Parathyroid adenoma (tissue), 2 donors: Measurements from ENCODE around the gene KCNJ16.

Experiments used
- H2AFZ ChIP-seq: fragments of 300-600 bp; sonication (generic); one replicate; pipeline ENCODE4 v1.7.0; 2017; ENCODE audit warnings: antibody characterized with exemption, mild to moderate bottlenecking
- H3K27ac ChIP-seq: fragments of 300-600 bp; sonication (generic); one replicate; pipeline ENCODE4 v1.7.0; 2017
- H3K27me3 ChIP-seq: fragments of 300-600 bp; sonication (generic); one replicate; pipeline ENCODE4 v1.7.0; 2017; ENCODE audit warnings: low read length; ENCODE audit not compliant: control insufficient read depth, insufficient read depth
- H3K36me3 ChIP-seq: fragments of 300-600 bp; sonication (generic); one replicate; pipeline ENCODE4 v1.7.0; 2017; ENCODE audit warnings: low read length; ENCODE audit not compliant: control insufficient read depth, insufficient read depth
- H3K4me1 ChIP-seq: fragments of 300-600 bp; sonication (generic); one replicate; pipeline ENCODE4 v1.7.0; 2017; ENCODE audit warnings: control low read depth
- H3K4me2 ChIP-seq: fragments of 300-600 bp; sonication (generic); one replicate; pipeline ENCODE4 v1.7.0; 2017; ENCODE audit warnings: low read length
- H3K4me3 ChIP-seq: fragments of 300-600 bp; sonication (generic); one replicate; pipeline ENCODE4 v1.7.0; 2017; ENCODE audit warnings: low read depth, low read length
- H3K79me2 ChIP-seq: fragments of 300-600 bp; sonication (generic); one replicate; pipeline ENCODE4 v1.7.0; 2017; ENCODE audit warnings: control low read depth
- H3K9ac ChIP-seq: fragments of 300-600 bp; sonication (generic); one replicate; pipeline ENCODE4 v1.7.0; 2017; ENCODE audit warnings: mild to moderate bottlenecking
- H3K9me3 ChIP-seq: fragments of 300-600 bp; sonication (generic); one replicate; pipeline ENCODE4 v1.7.0; 2017; ENCODE audit warnings: low read length; ENCODE audit not compliant: control insufficient read depth
- TF ChIP-seq, protein P1 (sequence below): fragments of 300-600 bp; sonication (generic); IDR thresholded peaks from one replicate; pipeline ENCODE4 v1.7.0; 2017; ENCODE audit warnings: antibody characterized with exemption, mild to moderate bottlenecking
- donor health status: primary hyperparathyroidism.

KCNJ16 gene

GRCh38 chr17:70168044-70168976 lies 93.3 kb downstream of the KCNJ16 start:
- H3K4me1 ChIP-seq, result peaks cover 18% of the 10 kb centered on the region
- peak overlapping the region; percentile 99 for H3K27ac ChIP-seq
- H2AFZ ChIP-seq, result peak overlapping the region; percentile 50
- H3K27me3 ChIP-seq, result no peaks in the 10 kb centered on the region
- H3K4me2 ChIP-seq, result peak overlapping the region; percentile 72
- H3K36me3 ChIP-seq, result peaks cover 15% of the 10 kb centered on the region
- peak overlapping the region; percentile 99 for H3K4me3 ChIP-seq
- peak overlapping the region; percentile 88 for H3K9ac ChIP-seq
- peaks cover 64% of the 10 kb centered on the region for H3K79me2 ChIP-seq
- H3K9me3 ChIP-seq, result no peaks in the 10 kb centered on the region
- TF ChIP-seq, protein P1, sequence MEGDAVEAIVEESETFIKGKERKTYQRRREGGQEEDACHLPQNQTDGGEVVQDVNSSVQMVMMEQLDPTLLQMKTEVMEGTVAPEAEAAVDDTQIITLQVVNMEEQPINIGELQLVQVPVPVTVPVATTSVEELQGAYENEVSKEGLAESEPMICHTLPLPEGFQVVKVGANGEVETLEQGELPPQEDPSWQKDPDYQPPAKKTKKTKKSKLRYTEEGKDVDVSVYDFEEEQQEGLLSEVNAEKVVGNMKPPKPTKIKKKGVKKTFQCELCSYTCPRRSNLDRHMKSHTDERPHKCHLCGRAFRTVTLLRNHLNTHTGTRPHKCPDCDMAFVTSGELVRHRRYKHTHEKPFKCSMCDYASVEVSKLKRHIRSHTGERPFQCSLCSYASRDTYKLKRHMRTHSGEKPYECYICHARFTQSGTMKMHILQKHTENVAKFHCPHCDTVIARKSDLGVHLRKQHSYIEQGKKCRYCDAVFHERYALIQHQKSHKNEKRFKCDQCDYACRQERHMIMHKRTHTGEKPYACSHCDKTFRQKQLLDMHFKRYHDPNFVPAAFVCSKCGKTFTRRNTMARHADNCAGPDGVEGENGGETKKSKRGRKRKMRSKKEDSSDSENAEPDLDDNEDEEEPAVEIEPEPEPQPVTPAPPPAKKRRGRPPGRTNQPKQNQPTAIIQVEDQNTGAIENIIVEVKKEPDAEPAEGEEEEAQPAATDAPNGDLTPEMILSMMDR, result peak; percentile 82

- Histone ChIP-seq H3K4me1 (peaks cover 18% of the 10 kb centered on the region), H3K36me3 (peaks cover 15% of the 10 kb centered on the region), H3K9me3 (no peaks in the 10 kb centered on the region), H3K27me3 (no peaks in the 10 kb centered on the region), H3K4me2 (peak within 1 kb of the TSS; percentile 93), H3K27ac (peak within 1 kb of the TSS; percentile 99), H2AFZ (peak within 1 kb of the TSS; percentile 50), H3K4me3 (peak within 1 kb of the TSS; percentile 99), H3K79me2 (peaks cover 72% of the 10 kb centered on the region), H3K9ac (peak within 1 kb of the TSS; percentile 99)
- TF ChIP-seq, protein P1, result no peak
Measured at GRCh38 chr17:70168977-70169708, 94.1 kb downstream of the KCNJ16 start, which contains the start of gene KCNJ2. TSS of gene KCNJ2 (plus strand) at chr17:70169532. CDS start at chr17:70175040, 5,508 bp downstream.

- TF ChIP-seq, protein P1, result no peak
- Histone ChIP-seq H3K27ac (peak overlapping the region; percentile 99), H2AFZ (no peak overlapping the region), H3K9me3 (no peaks in the 10 kb centered on the region), H3K4me3 (peak overlapping the region; percentile 99), H3K79me2 (peaks cover 76% of the 10 kb centered on the region), H3K4me2 (peak overlapping the region; percentile 93), H3K4me1 (peaks cover 14% of the 10 kb centered on the region), H3K36me3 (peaks cover 15% of the 10 kb centered on the region), H3K27me3 (no peaks in the 10 kb centered on the region), H3K9ac (peak overlapping the region; percentile 99)
Measured at GRCh38 chr17:70169709-70170597, 94.9 kb downstream of the KCNJ16 start.

- Histone ChIP-seq H3K9ac (peak overlapping the region; percentile 99), H3K4me1 (peaks cover 17% of the 10 kb centered on the region), H3K4me2 (peak overlapping the region; percentile 93), H3K27me3 (no peaks in the 10 kb centered on the region), H3K36me3 (peaks cover 15% of the 10 kb centered on the region), H2AFZ (no peak overlapping the region), H3K79me2 (peaks cover 83% of the 10 kb centered on the region), H3K4me3 (peak overlapping the region; percentile 99), H3K9me3 (no peaks in the 10 kb centered on the region), H3K27ac (peak overlapping the region; percentile 99)
- TF ChIP-seq, protein P1, result no peak
Measured at GRCh38 chr17:70171159-70171558, 96.1 kb downstream of the KCNJ16 start.
